ENCODE results near the gene SULT6B1. TPM values are rescaled to one million over a fixed set of nuclear protein-coding genes. Genes with fewer than 3 reads are reported as not detected.

Gene SULT6B1
- polyA plus RNA-seq, 1 donor (not counting 4 experiments of a cell fraction or from before 2014, with no cell fraction given) = not detected

GRCh38 chr2:37148325-37148724, 40.1 kb downstream of the SULT6B1 start:
- Histone ChIP-seq H3K79me2 (ENCODE audit: control insufficient read depth, insufficient read depth, low read length) (peaks cover 53% of the 10 kb centered on the region), H3K36me3 (ENCODE audit: control insufficient read depth in 2 of 2, extremely low read depth in 1 of 2, insufficient read depth in 2 of 2, low read length in 2 of 2) (peaks cover 24 to 30% of the 10 kb centered on the region in 2 experiments)

GRCh38 chr2:37146062-37146461, 42.4 kb downstream of the SULT6B1 start:
- FAIRE-seq = no peak
- no peak overlapping the region for H3K9ac ChIP-seq (ENCODE audit: control insufficient read depth, extremely low read depth, insufficient read depth, low read length)
- TF ChIP-seq, protein P1, sequence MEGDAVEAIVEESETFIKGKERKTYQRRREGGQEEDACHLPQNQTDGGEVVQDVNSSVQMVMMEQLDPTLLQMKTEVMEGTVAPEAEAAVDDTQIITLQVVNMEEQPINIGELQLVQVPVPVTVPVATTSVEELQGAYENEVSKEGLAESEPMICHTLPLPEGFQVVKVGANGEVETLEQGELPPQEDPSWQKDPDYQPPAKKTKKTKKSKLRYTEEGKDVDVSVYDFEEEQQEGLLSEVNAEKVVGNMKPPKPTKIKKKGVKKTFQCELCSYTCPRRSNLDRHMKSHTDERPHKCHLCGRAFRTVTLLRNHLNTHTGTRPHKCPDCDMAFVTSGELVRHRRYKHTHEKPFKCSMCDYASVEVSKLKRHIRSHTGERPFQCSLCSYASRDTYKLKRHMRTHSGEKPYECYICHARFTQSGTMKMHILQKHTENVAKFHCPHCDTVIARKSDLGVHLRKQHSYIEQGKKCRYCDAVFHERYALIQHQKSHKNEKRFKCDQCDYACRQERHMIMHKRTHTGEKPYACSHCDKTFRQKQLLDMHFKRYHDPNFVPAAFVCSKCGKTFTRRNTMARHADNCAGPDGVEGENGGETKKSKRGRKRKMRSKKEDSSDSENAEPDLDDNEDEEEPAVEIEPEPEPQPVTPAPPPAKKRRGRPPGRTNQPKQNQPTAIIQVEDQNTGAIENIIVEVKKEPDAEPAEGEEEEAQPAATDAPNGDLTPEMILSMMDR (optimal IDR thresholded peaks at IDR 0.05 in 1 of 3, IDR thresholded peaks at IDR 0.05 in 1 of 3, conservative IDR thresholded peaks at IDR 0.05 in 1 of 3; ENCODE audit: extremely low read depth in 1 of 3, insufficient read depth in 2 of 3, low read length in 3 of 3) = no peak
- TF ChIP-seq EZH2 (IDR thresholded peaks at IDR 0.05; ENCODE audit: low read length) = no peak
- no peaks in the 10 kb centered on the region for H3K27me3 ChIP-seq (ENCODE audit: control insufficient read depth, extremely low read depth, insufficient read depth, low read length)
- H3K4me1 ChIP-seq (ENCODE audit: control insufficient read depth, extremely low read depth, insufficient read depth, low read length) = peaks cover 4% of the 10 kb centered on the region
- H3K79me2 ChIP-seq (ENCODE audit: control insufficient read depth, insufficient read depth, low read length) = peaks cover 30% of the 10 kb centered on the region
- no peak overlapping the region for H3K4me3 ChIP-seq (ENCODE audit: control insufficient read depth in 2 of 3, extremely low read depth in 1 of 3, insufficient read depth in 2 of 3, low read depth in 1 of 3, low read length in 3 of 3)
- H3K9me3 ChIP-seq (ENCODE audit: control insufficient read depth, low read depth, low read length) = no peaks in the 10 kb centered on the region
- H3K4me2 ChIP-seq (ENCODE audit: control insufficient read depth, extremely low read depth, insufficient read depth, low read depth, low read length) = no peak overlapping the region
- H4K20me1 ChIP-seq (ENCODE audit: control insufficient read depth, extremely low read depth, insufficient read depth, low read length) = no peaks in the 10 kb centered on the region
- no peak overlapping the region for H3K27ac ChIP-seq (ENCODE audit: control insufficient read depth, insufficient read depth, low read length)
- no peak for DNase-seq (ENCODE audit: low read depth, low spot score)
- H3K9me1 ChIP-seq (ENCODE audit: control insufficient read depth, extremely low read depth, insufficient read depth, low read length) = no peaks in the 10 kb centered on the region
- H2AFZ ChIP-seq (ENCODE audit: control insufficient read depth, low read length) = no peak overlapping the region
- dilution Hi-C loops (cut with MboI; ENCODE audit: extremely low pct_ligation_motif_present, low sequenced_read_pairs) = no loop called here
- peaks cover 24 to 28% of the 10 kb centered on the region in 2 experiments for H3K36me3 ChIP-seq (ENCODE audit: control insufficient read depth in 2 of 2, extremely low read depth in 1 of 2, insufficient read depth in 2 of 2, low read length in 2 of 2)

More at GRCh38 chr2:37148325-37148724, 40.1 kb downstream of the SULT6B1 start:
- Histone ChIP-seq H3K9me3 (ENCODE audit: control insufficient read depth, low read depth, low read length) (no peaks in the 10 kb centered on the region), H3K9me1 (ENCODE audit: control insufficient read depth, extremely low read depth, insufficient read depth, low read length) (no peaks in the 10 kb centered on the region), H3K27me3 (ENCODE audit: control insufficient read depth, extremely low read depth, insufficient read depth, low read length) (no peaks in the 10 kb centered on the region), H3K27ac (ENCODE audit: control insufficient read depth, insufficient read depth, low read length) (no peak overlapping the region), H2AFZ (ENCODE audit: control insufficient read depth, low read length) (no peak overlapping the region), H3K4me1 (ENCODE audit: control insufficient read depth, extremely low read depth, insufficient read depth, low read length) (peaks cover 9% of the 10 kb centered on the region), H3K4me2 (ENCODE audit: control insufficient read depth, extremely low read depth, insufficient read depth, low read depth, low read length) (no peak overlapping the region), H3K9ac (ENCODE audit: control insufficient read depth, extremely low read depth, insufficient read depth, low read length) (no peak overlapping the region), H4K20me1 (ENCODE audit: control insufficient read depth, extremely low read depth, insufficient read depth, low read length) (no peaks in the 10 kb centered on the region), H3K4me3 (ENCODE audit: control insufficient read depth in 2 of 3, extremely low read depth in 1 of 3, insufficient read depth in 2 of 3, low read depth in 1 of 3, low read length in 3 of 3) (no peak overlapping the region)
- TF ChIP-seq, protein P1 (optimal IDR thresholded peaks at IDR 0.05 in 1 of 3, IDR thresholded peaks at IDR 0.05 in 1 of 3, conservative IDR thresholded peaks at IDR 0.05 in 1 of 3; ENCODE audit: extremely low read depth in 1 of 3, insufficient read depth in 2 of 3, low read length in 3 of 3) = no peak
- TF ChIP-seq EZH2 (IDR thresholded peaks at IDR 0.05; ENCODE audit: low read length) = no peak
- FAIRE-seq (no peak), DNase-seq (ENCODE audit: low read depth, low spot score) (no peak)
- dilution Hi-C loops (cut with MboI; ENCODE audit: extremely low pct_ligation_motif_present, low sequenced_read_pairs) = no loop called here

All from keratinocyte (primary cell).